Esophagus squamous epithelium (tissue), 5 donors: ENCODE data around the gene CHD3. TPM values are rescaled to one million over a fixed set of nuclear protein-coding genes. Genes with fewer than 3 reads are reported as not detected.

ENCODE experiments used
- DNase-seq: peaks from one replicate; lab custom pipeline; 2025; lab: John Stamatoyannopoulos, UW
- H3K27ac ChIP-seq, 4 donors: fragments of 200-600 bp; sonication (generic); one replicate each; pipeline ENCODE4 v1.5.1; 2016 to 2019; ENCODE audit warnings: mild to moderate bottlenecking in 1 of 4
- H3K27me3 ChIP-seq, 4 donors: fragments of 200-600 bp; sonication (generic); 1 replicate in 3 of 4; 2 replicates in 1 of 4; pipeline versions ENCODE4 v1.5.1 to v1.6.0; 2017 to 2021; ENCODE audit warnings: antibody characterized with exemption in 1 of 4
- H3K36me3 ChIP-seq, 3 donors: fragments of 200-600 bp; sonication (generic); one replicate each; pipeline ENCODE4 v1.5.1; 2016 to 2019
- H3K4me1 ChIP-seq, 3 donors: fragments of 200-600 bp; sonication (generic); one replicate each; pipeline ENCODE4 v1.5.1; 2017 to 2019
- H3K4me3 ChIP-seq, 4 donors: fragments of 200-600 bp; sonication (generic); 1 replicate in 3 of 4; 2 replicates in 1 of 4; pipeline ENCODE4 v1.5.1; 2016 to 2019; ENCODE audit warnings: mild to moderate bottlenecking in 2 of 4, moderate library complexity in 1 of 4
- H3K9me3 ChIP-seq, 3 donors: fragments of 200-600 bp; sonication (generic); one replicate each; pipeline ENCODE4 v1.5.1; 2016 to 2019
- POLR2A ChIP-seq, 4 donors: fragments of 450-650 bp; IDR thresholded peaks; one replicate each; pipeline ENCODE4 v1.6.1; 2017; ENCODE audit warnings: antibody characterized with exemption in 4 of 4, mild to moderate bottlenecking in 4 of 4, moderate library complexity in 3 of 4
- WGBS, 2 donors: methylation state at CpG; one replicate each; pipeline ENCODE4 v1.1.5; 2018; 5-methylcytosine and 5-hydroxymethylcytosine counted together
- intact Hi-C: fragments of 100-400 bp; cut with DNase I; formaldehyde crosslinking; loops from one replicate; pipeline ENCODE4 v1.15.0; 2022
- total RNA-seq, 4 donors: library from RNA; depleted of rRNA; stranded (reverse); fragments of >200 nt; gene quantifications; one replicate each; pipeline ENCODE4 v1.1.0, GENCODE V29; 2016
- TF ChIP-seq, protein P1 (sequence below), 6 experiments: fragments of 450-650 bp in 4 of 6; fragments of 200-600 bp in 2 of 6; sonication (generic) in 2 of 6; IDR thresholded peaks; one replicate each; pipeline ENCODE4 v1.5.1; 2016 to 2019; ENCODE audit warnings: antibody characterized with exemption in 6 of 6, mild to moderate bottlenecking in 4 of 6, moderate library complexity in 4 of 6
- donor health status: DM: yes; HTN: yes; CAD: no.

CHD3 gene
- total RNA-seq, 4 donors from 2014 or later: 57.7 to 93.5 (median 73.0) TPM

DNA sequence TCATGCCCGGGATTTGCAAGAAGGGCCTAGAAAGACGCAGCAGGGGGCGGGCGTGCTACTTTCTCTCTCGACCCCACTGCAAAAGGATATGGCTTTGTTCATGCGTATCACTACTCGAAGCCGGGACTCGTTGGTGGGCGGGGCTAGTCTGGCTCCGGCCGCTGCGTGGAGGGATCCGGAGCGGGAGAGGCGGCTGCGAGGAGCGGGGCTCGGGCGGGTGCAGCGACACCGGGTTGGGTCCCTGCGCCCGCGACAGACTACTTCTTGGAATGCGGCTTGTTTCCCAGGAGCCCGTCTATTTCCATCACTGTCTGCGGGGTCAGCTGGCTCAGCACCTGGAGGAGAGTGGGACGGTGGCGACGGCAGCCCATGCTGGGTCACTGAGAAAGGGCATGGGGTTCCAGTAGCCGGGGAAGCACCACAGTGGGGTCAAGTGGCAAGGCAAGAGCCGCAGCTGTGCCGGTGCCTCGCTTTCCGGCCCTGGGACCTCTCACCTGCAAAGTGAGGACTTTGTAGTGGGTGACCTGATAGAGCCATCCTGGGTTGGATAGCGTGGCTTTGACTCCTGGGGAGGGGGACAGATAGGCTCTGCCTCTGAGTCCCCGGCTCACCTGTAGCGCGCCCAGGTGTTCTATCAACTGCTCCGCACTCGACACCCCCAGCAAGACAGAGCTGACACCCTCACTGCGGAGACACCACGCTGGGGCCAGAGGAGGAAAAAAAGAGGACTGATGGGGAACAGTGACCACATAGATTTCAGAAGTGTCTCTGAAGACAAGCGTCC lies 34.4 kb downstream of the CHD3 start:
- TF ChIP-seq, protein P1, sequence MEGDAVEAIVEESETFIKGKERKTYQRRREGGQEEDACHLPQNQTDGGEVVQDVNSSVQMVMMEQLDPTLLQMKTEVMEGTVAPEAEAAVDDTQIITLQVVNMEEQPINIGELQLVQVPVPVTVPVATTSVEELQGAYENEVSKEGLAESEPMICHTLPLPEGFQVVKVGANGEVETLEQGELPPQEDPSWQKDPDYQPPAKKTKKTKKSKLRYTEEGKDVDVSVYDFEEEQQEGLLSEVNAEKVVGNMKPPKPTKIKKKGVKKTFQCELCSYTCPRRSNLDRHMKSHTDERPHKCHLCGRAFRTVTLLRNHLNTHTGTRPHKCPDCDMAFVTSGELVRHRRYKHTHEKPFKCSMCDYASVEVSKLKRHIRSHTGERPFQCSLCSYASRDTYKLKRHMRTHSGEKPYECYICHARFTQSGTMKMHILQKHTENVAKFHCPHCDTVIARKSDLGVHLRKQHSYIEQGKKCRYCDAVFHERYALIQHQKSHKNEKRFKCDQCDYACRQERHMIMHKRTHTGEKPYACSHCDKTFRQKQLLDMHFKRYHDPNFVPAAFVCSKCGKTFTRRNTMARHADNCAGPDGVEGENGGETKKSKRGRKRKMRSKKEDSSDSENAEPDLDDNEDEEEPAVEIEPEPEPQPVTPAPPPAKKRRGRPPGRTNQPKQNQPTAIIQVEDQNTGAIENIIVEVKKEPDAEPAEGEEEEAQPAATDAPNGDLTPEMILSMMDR (IDR thresholded peaks at IDR 0.05): no peak
- peak in 1 of 4 donors; percentile 64 for TF ChIP-seq POLR2A (IDR thresholded peaks at IDR 0.05)
- peak overlapping the region; percentile 34 to 68 (median 50) for H3K4me3 ChIP-seq
- WGBS, 2 donors: 25 to 28% methylated on average over 15 to 18 of the region's 45 CpGs
- intact Hi-C loops: no loop called here
- peaks cover 11 to 15% (median 14%) of the 10 kb centered on the region in 3 donors for H3K4me1 ChIP-seq
- no peaks in the 10 kb centered on the region for H3K36me3 ChIP-seq
- no peak for DNase-seq
- no peaks in the 10 kb centered on the region for H3K27me3 ChIP-seq
- peak overlapping the region; percentile 49 to 81 (median 75) for H3K27ac ChIP-seq
- H3K9me3 ChIP-seq: no peaks in the 10 kb centered on the region

DNA sequence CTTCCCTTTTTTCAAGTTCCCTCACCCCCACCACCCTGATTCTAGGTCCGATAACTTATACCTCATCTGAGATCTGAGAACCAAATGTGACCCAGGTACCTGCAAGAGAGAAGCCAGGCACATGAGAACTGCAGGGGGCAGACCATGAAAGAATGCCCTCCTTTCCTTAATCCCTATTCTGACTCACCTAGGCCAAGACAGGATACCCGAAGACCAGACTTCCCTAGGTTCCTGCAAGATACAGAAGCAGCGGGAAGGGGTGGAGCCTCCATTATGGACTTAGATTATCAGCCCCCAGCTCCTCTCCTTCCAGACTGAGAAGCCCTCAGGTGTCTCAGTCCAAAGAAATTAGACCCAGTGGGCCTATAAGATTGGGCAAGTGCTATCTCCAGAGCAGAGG lies 39.0 kb downstream of the CHD3 start:
- peaks cover 0 to 8% (median 0%) of the 10 kb centered on the region in 3 donors for H3K36me3 ChIP-seq
- H3K4me3 ChIP-seq: no peak overlapping the region
- TF ChIP-seq, protein P1 (IDR thresholded peaks at IDR 0.05): no peak
- no peak for TF ChIP-seq POLR2A (IDR thresholded peaks at IDR 0.05)
- 56 to 73% methylated on average over 2 to 3 of the region's 3 CpGs for WGBS, 2 donors
- peaks cover 14 to 38% (median 27%) of the 10 kb centered on the region in 3 donors for H3K4me1 ChIP-seq
- no peak overlapping the region for H3K27ac ChIP-seq
- intact Hi-C loops: no loop called here
- DNase-seq: no peak
- H3K9me3 ChIP-seq: no peaks in the 10 kb centered on the region
- H3K27me3 ChIP-seq: peaks cover 0 to 4% (median 0%) of the 10 kb centered on the region in 4 donors

DNA sequence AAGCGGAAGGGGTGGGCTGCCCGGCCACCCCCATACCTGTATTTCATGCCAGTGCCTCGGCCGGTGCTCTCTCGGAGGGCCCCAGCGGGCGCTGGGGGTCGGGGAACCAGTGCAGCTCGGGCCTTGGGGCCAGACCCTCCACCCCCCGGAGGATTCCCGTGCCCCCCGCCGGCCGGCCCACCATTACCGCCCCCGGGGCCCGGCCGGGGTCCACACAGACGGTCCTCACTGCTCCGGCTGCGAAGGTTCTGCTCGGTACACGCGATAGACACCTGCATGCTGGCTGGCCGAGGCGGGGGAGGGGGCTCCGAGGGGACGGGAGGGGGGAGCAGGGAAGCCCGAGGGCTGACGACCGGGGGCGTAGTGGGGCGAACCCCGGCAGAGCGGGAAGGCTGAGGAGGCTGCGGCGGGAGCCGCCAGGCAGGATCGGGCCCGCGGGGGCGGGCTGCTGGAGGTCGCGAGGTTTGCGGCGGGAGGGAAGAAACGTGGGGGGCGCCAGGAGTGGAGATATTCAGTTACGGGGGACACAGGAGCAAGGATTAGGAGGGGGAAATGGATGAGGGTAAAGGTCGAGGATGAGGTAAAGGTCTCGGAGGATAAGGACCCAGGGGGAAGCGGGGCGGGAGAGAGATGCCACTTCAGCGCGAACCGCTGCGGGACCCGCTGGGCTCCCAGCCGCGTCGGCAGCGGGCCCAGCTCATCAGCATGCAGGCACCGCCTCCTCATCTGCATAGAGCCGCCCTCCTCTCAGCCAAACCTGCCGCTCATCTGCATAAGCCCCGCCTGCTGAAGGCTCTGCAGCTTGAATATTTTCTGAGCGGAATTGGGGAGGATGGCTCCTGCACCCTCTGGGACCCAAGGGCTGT lies 40.8 kb downstream of the CHD3 start, which contains the start of gene KCNAB3:
TSS of gene KCNAB3 (minus strand) at position 699 of the 866 bp plus-strand sequence. CDS start at position 278, 421 bp downstream.
- H3K4me1 ChIP-seq: peaks cover 19 to 47% (median 28%) of the 10 kb centered on the region in 3 donors
- H3K36me3 ChIP-seq: peaks cover 0 to 8% (median 0%) of the 10 kb centered on the region in 3 donors
- H3K27ac ChIP-seq: no peak within 1 kb of the TSS
- peak within 1 kb of the TSS; percentile 13 to 52 (median 28) for H3K4me3 ChIP-seq
- intact Hi-C loops: no loop called here
- 49 to 54% methylated on average over 32 to 36 of the region's 67 CpGs for WGBS, 2 donors
- no peak for TF ChIP-seq POLR2A (IDR thresholded peaks at IDR 0.05)
- TF ChIP-seq, protein P1 (IDR thresholded peaks at IDR 0.05): no peak
- peaks cover 0 to 4% (median 0%) of the 10 kb centered on the region in 4 donors for H3K27me3 ChIP-seq
- no peaks in the 10 kb centered on the region for H3K9me3 ChIP-seq
- no peak for DNase-seq

DNA sequence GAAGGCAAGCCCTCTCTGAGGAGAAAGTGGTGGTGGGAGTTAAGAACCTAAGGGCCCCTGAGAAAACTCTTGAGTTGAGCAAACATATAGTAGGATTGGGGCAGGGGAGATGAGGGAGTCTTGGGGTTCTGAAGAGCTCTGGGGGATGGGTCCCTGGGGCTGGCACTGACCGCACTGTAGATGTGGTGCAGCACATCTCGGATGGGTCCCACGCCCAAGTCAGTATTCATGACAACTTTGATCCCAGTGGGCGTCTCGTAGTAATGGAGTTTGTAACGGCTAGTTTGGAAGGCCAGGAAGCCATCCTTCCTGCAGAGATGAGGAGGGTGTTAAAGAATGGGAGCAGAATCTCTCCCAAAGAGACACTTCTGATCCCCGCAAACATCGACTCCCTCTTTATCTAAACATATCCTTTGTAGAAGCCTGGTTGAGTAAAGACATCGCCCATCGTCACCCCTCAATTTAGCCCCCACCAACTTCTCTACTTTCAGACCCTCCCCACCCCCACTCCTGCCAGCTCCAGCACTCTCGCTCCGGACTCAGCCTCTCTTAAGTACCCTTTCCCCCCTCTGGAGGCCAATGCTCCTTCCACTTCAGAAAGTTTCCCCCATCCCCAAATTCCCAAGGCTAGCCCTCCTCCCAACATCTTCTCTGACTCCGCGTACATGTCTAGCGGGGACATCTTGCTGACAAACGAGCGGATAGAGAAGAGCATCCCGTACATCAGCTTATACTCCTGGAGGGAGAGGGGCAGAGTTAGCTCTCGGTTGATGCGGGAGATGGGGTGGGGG lies 42.4 kb downstream of the CHD3 start:
- Histone ChIP-seq H3K27me3 (peaks cover 0 to 4% (median 0%) of the 10 kb centered on the region in 4 donors), H3K4me3 (peak overlapping the region; percentile 68 to 87 (median 82)), H3K27ac (peak overlapping the region; percentile 86 to 94 (median 90)), H3K36me3 (peaks cover 0 to 24% (median 0%) of the 10 kb centered on the region in 3 donors), H3K9me3 (no peaks in the 10 kb centered on the region), H3K4me1 (peaks cover 19 to 53% (median 28%) of the 10 kb centered on the region in 3 donors)
- WGBS, 2 donors: 34 to 50% methylated on average over 15 to 20 of the region's 20 CpGs
- intact Hi-C loops: no loop called here
- no peak for DNase-seq
- TF ChIP-seq, protein P1 (IDR thresholded peaks at IDR 0.05): no peak
